ENCODE measurements around the gene PNP. TPM values are rescaled to one million over a fixed set of nuclear protein-coding genes. Genes with fewer than 3 reads are reported as not detected.

Gene PNP
- total and polyA plus RNA-seq, 2 donors (not counting 1 experiment from before 2014, with no cell fraction given), result 42.0 to 119 TPM

- no peak overlapping the region for H3K4me3 Mint-ChIP-seq
- H3K4me1 Mint-ChIP-seq, result peaks cover 18% of the 10 kb centered on the region
- ChIA-PET CTCF (interaction anchor here (0.8 to 1.6 kb wide), 5 partner anchors 13 to 153 kb away, joined by 3 read pairs; partner anchors contain the start of gene PNP), POLR2A (no interaction called here)
- Histone ChIP-seq H3K79me2 (ENCODE audit: control insufficient read depth, insufficient read depth, low read length) (peaks cover 4% of the 10 kb centered on the region), H3K4me1 (ENCODE audit: control insufficient read depth in 2 of 2, insufficient read depth in 2 of 2, low read length in 2 of 2) (peaks cover 20 to 21% of the 10 kb centered on the region in 2 donors), H3K27me3 (replicated peaks in 1 of 4; ENCODE audit: control extremely low read depth in 1 of 4, control insufficient read depth in 3 of 4, insufficient read depth in 4 of 4, low read length in 3 of 4) (no peaks in the 10 kb centered on the region), H4K20me1 (ENCODE audit: control insufficient read depth, insufficient read depth, low read length, poor library complexity, severe bottlenecking) (no peaks in the 10 kb centered on the region), H3K36me3 (replicated peaks in 1 of 2; ENCODE audit: control extremely low read depth in 1 of 2, control insufficient read depth in 1 of 2, extremely low read depth in 1 of 2, insufficient read depth in 2 of 2, low read length in 1 of 2) (peaks cover 0 to 13% of the 10 kb centered on the region in 2 experiments), H3K9me3 (ENCODE audit: control extremely low read depth in 1 of 3, control insufficient read depth in 2 of 3, insufficient read depth in 1 of 3, low read length in 2 of 3) (no peaks in the 10 kb centered on the region), H3K4me2 (replicated peaks; ENCODE audit: low read depth, low read length, poor library complexity, severe bottlenecking) (no peak overlapping the region), H3K4me3 (ENCODE audit: control extremely low read depth in 1 of 5, extremely low read depth in 1 of 5, insufficient read depth in 1 of 5, low read depth in 2 of 5, low read length in 4 of 5) (no peak overlapping the region), H3K27ac (ENCODE audit: low read length in 2 of 2) (no peak overlapping the region), H2AFZ (ENCODE audit: insufficient read depth, low read depth, low read length, poor library complexity, severe bottlenecking) (no peak overlapping the region), H3K9ac (ENCODE audit: low read length) (no peak overlapping the region)
- no peaks in the 10 kb centered on the region for H3K27me3 Mint-ChIP-seq
- DNase-seq, result no peak
- H3K9me3 Mint-ChIP-seq (ENCODE audit: insufficient read depth), result no peaks in the 10 kb centered on the region
- WGBS (ENCODE audit: insufficient coverage), result 100% methylated on average over 3 of the region's 5 CpGs
- TF ChIP-seq EZH2 (IDR thresholded peaks at IDR 0.05; ENCODE audit: borderline replicate concordance, insufficient read depth, low read depth, low read length, poor library complexity, severe bottlenecking), result no peak
- TF ChIP-seq CTCF (IDR thresholded peaks at IDR 0.05), result no peak
- intact Hi-C loops (cut with micrococcal nuclease), result no loop called here
- H3K27ac Mint-ChIP-seq, result no peak overlapping the region
- no peak for ATAC-seq (ENCODE audit: low read depth)
Observed at GRCh38 chr14:20482382-20482781, 13.2 kb downstream of the PNP start.

GRCh38 chr14:20485900-20486299 lies 16.7 kb downstream of the PNP start:
- ATAC-seq (ENCODE audit: low read depth) (no peak), DNase-seq (no peak)
- no peak overlapping the region for H3K4me3 Mint-ChIP-seq
- H3K4me1 Mint-ChIP-seq, result peaks cover 42% of the 10 kb centered on the region
- Histone ChIP-seq H3K9me3 (ENCODE audit: control extremely low read depth in 1 of 3, control insufficient read depth in 2 of 3, insufficient read depth in 1 of 3, low read length in 2 of 3) (no peaks in the 10 kb centered on the region), H3K79me2 (ENCODE audit: control insufficient read depth, insufficient read depth, low read length) (peaks cover under 1% of the 10 kb centered on the region), H3K36me3 (replicated peaks in 1 of 2; ENCODE audit: control extremely low read depth in 1 of 2, control insufficient read depth in 1 of 2, extremely low read depth in 1 of 2, insufficient read depth in 2 of 2, low read length in 1 of 2) (no peaks in the 10 kb centered on the region), H3K9ac (ENCODE audit: low read length) (no peak overlapping the region), H3K4me3 (ENCODE audit: control extremely low read depth in 1 of 5, extremely low read depth in 1 of 5, insufficient read depth in 1 of 5, low read depth in 2 of 5, low read length in 4 of 5) (no peak overlapping the region), H3K27ac (ENCODE audit: low read length in 2 of 2) (no peak overlapping the region), H2AFZ (ENCODE audit: insufficient read depth, low read depth, low read length, poor library complexity, severe bottlenecking) (no peak overlapping the region), H3K27me3 (replicated peaks in 1 of 4; ENCODE audit: control extremely low read depth in 1 of 4, control insufficient read depth in 3 of 4, insufficient read depth in 4 of 4, low read length in 3 of 4) (no peaks in the 10 kb centered on the region), H3K4me1 (ENCODE audit: control insufficient read depth in 2 of 2, insufficient read depth in 2 of 2, low read length in 2 of 2) (peaks cover 40 to 44% of the 10 kb centered on the region in 2 donors), H3K4me2 (replicated peaks; ENCODE audit: low read depth, low read length, poor library complexity, severe bottlenecking) (no peak overlapping the region), H4K20me1 (ENCODE audit: control insufficient read depth, insufficient read depth, low read length, poor library complexity, severe bottlenecking) (no peaks in the 10 kb centered on the region)
- CTCF ChIA-PET, result no interaction called here
- no peak overlapping the region for H3K27ac Mint-ChIP-seq
- no peak for TF ChIP-seq EZH2 (IDR thresholded peaks at IDR 0.05; ENCODE audit: borderline replicate concordance, insufficient read depth, low read depth, low read length, poor library complexity, severe bottlenecking)
- no peak for TF ChIP-seq CTCF (IDR thresholded peaks at IDR 0.05)
- intact Hi-C loops (cut with micrococcal nuclease), result no loop called here
- no peaks in the 10 kb centered on the region for H3K9me3 Mint-ChIP-seq (ENCODE audit: insufficient read depth)
- POLR2A ChIA-PET, result no interaction called here
- WGBS (ENCODE audit: insufficient coverage), result 81% methylated on average over 7 of the region's 7 CpGs
- H3K27me3 Mint-ChIP-seq, result no peaks in the 10 kb centered on the region

Data from B cell (primary cell).